CMK (cell line): ENCODE measurements around the gene CCDC141.

Source experiments
- DNase-seq: peaks from one replicate; pipeline ENCODE4 v3.0.0-alpha.2; 2010; ENCODE audit warnings: low read depth

CCDC141 gene

DNA sequence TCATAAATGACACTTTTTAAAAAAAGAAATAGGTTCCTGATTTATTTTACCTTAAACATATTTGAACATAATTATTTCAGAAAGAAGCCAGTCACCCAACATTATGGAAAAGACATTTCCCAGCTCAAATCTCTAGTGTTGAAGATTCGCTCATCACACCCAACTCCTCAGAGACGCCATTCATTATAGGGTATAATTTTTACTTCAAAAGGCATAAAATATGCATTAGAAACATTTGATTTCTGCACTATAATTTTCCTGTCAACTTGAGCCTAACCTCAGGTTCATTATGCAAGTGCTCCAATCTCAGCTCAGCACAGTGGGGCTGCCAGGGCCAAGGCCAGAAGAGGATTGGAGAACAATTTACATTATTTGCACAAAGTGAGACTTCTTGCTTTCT lies 183.9 kb downstream of the CCDC141 start:
- no peak for DNase-seq

DNA sequence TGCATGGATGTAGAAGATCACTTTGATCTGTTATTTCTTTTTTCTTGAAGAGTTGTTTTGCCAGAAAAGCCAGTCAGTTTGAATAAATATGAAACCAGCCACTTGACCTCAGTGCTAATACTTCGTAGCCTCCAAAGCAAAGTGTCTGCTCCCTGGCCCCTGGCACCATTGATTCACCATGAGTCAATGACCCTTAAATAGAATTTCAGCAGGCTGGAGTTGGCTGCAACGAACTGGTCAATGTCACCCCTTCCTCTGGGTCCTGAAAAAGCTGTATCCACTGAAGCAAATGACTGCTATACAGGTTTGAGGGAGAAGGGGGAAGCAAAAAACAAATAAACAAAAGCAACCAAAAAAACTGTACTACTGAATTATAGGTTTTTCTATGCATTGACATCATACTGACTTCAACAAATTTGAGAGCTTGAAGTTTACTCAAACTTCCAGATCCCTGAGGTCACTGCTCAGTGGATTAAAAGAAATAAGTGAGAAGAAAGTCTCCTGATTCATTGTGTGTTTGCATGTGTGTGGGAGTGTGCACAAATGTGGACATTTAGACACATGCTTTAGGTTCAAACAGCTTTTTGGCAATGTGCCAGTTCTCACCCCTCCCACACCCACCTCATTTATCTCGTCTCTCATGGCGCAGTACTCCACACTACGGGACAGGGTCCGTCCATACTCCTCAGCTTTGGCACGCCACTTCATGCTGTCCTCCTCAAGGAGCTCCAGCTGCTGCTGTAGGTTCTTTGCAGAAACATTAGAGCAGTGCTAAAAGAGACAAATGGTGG lies 184.6 kb downstream of the CCDC141 start:
- no peak for DNase-seq

DNA sequence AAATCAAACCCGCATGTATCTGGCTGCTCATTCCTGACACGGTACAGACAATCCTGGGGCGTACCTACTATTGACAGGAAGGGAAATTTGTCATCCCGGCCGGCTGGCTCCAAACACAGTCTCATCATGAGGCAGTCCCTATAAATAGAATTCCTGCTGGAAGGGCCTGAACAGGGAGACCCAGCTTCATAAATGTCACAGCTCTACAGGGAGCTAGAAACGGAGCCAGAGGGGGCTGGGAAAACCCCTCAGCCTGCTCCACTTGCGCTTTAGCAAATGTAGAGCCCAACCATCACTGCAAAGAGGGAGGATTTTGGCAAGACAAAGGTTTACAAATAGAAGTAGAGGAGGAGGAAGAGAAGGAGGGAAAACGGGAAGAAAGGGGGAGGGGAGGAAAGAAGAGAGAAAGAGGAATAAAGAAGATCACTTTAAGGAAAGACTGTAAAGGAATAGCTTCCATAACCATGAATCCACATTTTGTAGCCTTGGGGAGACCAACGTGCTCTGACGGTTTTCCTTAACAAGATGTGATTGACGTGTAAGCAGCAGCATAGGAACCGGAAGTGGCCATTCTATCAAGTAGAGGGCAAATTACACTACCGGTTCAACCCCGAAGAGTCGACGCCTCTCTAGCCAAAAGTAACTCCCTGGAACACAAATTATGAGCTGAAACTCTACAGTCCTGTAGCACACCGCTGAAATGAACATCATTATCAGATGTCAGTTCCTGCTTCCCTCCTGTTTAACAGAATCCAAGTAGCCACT lies 185.9 kb downstream of the CCDC141 start:
- DNase-seq = no peak

DNA sequence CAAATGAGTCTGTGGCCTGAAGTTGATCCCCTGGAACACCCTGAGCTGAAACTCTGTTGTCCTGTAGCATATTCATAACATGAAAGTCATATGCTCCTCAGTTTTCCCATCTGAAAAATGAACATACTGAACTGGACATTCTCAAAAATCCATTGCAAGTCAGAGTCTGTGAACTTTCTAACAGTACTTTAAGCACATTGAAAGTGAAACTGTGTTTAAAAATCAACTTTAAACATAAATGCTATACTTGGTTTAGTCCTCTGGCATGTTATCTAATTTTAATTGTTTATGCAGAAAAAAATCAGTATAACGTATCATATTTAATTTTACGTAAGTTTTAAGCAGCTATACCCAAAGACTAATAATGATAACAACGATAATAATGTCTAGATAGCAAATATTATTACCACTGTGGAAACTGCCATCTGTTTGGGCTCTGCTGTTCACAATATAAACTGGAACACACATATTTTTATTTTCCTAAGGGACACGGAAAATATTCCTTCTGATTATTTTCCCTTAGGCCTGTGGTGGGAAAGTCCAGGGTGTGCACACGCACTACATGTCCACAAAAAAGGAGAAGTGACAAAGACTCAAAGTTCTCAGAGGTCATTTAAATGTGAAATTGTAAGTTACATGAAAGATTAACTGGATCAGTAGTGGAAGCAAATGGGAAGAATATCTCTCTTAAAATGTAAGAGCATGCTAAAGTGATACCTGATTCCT lies 186.6 kb downstream of the CCDC141 start:
- no peak for DNase-seq

DNA sequence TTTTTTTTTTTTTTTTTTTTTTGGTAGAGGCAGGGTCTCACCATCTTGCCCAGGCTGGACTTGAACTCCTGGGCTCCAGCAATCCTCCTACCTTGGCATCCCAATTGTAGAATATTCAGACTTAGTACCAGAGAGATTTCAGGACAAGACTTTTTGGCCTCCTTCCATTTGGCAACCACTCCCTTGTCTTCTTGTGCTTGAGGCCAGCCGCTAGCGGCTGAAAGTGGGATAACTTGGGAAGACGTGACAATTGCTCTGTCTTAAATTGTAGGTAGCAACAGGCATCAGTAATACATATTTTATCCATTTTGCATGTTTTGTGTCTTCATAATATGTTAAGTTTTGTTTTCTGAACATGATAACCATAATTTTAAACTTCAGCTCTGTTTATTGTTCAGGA lies 189.4 kb downstream of the CCDC141 start:
- DNase-seq = no peak

DNA sequence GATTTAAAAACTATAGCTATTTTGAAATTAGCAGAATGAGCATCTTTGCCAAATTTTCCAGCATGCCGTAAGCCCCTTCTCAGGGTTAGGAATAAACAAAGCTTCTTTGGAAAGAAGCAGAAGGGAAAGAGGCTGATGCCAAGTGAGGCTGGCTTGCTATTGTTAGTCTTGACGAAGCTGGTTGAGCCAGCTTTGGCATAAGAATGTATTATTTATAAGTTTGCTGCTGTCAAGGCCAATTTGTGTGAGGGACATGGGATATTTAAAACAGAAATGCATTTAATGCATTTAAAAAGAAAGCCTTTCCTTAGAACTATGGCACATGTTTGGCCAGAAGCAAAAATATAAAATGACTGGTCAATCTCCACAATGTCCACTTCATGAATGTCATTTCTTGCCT lies 190.2 kb downstream of the CCDC141 start:
- DNase-seq = no peak

DNA sequence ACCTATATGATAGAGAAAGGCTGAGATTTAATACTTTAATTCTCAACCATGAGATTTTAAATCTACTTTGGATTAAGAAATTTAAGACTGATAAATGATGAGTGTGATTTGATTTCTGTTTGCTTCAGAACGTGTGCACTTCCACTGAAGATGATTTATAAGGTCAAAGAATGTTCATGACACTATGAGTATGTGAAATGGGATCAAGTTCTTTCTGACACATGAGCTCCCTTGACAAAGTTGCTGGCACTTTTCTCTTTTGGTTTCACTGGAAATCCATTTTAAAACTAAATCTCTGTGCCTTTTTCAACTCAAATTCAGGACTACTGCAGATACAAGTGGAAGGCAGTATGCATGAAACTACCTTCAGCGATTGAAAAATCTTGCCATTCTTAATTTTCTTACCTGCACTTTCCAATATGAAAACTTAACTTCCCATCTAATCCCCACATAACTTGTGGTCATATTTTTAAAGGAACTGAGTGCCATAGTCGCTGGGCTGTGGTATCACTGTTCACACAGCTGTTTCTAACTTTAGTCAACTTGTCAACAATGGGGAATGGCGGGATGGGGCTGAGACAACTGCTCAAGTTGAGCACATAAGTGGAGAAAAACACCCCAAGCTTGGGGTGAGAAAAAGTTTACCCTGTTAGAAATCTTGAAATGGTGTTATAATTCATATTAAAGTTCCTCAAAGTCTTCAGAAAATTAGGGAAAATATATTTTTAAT lies 190.9 kb downstream of the CCDC141 start:
- DNase-seq = no peak

DNA sequence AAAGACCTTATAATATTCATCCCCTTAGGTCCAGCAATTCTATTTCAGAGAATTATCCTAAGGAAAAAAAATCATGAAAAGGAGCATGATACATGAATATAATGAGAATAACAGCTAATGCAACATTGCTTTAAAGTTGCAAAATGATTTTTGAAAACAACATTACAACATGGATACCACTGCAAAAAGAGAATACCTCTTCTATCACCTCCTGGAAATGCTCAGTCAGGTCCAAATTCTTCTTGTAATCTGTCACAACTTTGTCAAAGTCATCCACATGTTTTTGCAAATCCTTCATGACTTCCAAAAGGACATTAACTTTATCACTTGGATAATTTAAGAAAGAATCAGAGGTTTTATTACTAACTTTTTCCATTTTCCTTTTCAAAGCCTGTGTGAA lies 194.8 kb downstream of the CCDC141 start:
- DNase-seq = no peak

DNA sequence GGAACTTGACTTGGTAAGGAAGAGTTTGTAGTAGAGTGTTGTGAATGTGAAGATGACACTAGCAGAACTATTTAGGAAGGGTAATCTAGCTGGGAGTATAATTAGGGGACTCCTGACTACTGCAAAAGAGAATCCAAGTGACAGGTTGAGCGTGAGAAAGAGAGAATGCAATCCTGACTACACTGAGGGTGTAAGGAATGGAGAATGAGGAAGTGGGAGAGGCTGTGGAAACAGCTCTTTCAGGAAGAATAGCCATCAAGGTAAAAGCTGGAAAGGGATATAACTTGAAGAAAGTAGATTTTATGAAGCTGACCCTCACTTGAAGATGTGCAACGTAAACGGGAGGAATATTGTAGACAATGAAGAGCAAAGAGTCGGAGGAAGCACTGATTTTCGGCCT lies 201.6 kb downstream of the CCDC141 start:
- DNase-seq = no peak

DNA sequence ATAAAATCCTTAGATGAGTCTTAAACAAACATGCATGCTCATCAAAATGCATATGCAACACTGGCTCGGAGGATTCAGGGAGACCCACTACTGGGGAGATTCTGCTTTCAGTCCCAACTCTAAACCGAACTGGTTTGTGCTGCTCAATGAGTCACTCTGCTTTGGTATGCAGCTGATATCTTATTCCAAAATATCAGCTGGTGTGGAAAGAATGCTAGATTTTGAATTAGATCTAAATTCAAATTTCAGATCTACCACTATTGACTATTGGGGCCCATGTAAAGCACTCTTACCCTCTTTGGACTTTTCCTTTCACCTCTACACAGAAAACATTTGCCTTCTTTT lies 203.5 kb downstream of the CCDC141 start:
- DNase-seq = no peak

DNA sequence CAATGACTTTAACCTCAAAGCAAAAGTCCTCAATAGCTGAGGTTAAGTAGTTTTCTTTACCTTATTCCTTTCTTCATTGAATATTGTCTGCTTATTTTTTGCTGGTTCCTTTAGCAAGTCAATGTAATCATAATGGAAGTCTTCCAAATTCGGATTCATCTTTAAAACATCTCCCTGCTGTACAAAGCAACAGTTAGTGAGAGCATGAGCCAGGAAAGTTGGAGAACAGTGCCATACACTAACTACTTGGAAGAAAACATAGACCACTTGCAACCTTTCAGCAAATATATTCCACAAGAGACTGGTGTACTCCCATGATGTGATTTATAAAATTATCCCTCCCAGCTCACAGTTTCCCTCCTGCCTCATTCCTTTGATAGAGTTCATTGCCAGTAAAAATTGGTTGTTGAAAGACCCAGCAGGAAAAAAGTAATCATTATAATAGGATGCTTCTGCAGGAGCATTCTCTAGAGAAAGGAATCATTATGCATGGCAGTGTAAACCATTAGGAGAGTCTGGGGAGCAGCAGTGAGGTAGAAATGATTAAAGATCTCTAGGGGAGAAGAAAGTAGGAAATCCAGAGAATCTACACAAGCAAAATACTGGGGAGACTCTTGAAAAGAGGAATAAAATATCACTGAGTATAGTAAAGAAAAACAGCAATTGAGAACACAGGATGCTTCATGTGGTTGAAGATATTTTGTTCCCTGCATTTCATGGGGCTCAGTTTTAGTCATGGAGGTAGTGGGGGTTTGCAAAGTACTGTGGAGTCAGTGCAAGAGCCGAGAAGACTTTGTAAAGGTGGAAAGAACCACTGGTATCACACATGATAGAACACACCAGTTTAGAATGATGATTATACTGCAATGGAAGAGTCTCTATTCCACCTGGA lies 204.1 kb downstream of the CCDC141 start:
- no peak for DNase-seq

DNA sequence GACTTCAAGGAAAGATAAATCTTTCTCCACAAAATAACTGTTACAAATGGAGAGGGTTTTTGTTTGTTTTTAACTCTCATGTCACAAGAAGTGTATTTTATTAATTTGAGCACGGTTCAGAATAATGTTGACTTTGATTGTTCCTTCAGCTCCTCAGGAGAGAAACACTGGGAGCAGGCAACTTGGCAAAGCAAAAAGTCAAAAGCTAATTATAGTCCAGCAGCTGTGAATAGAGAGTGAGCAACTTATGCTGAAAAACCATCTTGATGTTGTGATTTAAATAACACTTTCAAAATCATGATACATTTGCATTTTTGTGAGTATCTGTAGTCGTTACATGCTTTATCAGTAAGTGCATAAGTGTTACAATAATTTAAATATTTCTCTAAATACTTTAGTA lies 205.2 kb downstream of the CCDC141 start:
- no peak for DNase-seq

DNA sequence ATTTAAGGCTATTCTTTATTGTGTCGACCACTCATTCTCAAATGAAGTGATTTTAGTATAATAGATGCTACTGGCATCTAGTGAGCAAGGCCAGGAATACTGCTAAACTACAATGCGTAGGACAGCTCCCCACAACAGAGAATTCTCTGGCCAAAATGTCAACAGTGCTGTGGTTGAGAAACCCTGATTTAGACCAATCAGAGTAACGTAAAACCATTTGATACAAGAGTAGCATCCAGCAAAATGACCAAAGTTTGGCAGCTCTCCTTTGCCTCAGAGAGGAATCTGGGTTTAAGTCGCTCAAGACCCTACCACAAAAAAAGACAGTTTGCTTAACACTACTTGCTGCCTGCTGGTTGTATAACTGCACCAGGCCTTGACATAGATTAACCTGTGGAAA lies 205.7 kb downstream of the CCDC141 start:
- DNase-seq = no peak

DNA sequence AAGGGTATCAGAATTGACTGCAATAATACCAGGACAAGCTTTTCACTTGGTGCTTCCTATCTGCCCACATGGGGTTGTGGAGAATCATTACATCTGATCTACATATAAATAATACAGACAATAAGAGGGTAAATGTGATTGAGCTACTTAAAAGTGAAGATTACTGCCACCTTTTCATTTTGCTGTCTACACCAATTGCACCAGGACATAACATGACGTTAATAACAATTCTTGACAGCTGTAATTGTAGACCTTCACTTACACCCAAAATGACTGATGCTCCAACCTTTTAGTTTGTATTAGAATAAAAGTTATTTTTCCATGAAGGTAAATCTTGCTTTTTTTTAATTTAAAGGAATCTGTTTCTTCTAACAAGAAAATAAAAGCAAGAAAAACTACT lies 206.2 kb downstream of the CCDC141 start:
- no peak for DNase-seq

DNA sequence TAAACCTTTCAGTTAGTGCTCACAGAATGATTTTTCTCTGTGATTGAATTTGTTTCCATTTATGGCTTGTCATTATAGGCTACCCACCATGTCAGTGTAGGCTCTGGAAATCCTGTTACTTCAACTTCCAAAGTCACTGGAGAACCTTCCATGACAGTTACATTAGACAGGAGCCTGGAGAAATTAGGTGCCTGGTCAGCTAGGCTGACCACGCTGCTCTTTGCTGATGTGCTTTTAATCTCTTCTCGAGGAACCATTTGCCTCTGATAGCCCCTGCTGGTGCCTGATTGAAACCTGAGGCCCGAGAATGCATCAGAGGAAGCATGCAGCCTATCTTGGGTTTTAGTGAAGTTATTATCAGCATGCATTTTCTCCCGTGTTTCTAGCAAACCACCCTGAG lies 213.1 kb downstream of the CCDC141 start:
- no peak for DNase-seq

DNA sequence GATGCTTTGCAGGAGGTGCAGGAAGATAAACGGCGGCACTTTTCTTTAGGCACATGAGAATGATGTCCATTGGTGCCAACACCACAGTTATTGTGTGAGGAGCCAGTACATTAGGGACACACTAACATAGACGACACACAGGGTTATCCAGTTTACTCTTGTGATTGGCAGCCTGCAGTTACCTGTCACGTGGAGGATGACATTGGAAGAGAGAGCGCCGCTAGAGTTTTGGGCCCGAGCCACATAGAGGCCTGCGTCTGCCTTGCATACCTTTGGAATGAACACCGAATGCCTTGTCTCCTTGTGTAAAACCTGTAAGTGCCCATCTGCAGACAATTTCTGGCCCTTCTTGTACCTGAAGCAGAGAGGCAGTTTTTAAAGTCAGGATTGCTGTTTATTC lies 215.9 kb downstream of the CCDC141 start:
- no peak for DNase-seq

DNA sequence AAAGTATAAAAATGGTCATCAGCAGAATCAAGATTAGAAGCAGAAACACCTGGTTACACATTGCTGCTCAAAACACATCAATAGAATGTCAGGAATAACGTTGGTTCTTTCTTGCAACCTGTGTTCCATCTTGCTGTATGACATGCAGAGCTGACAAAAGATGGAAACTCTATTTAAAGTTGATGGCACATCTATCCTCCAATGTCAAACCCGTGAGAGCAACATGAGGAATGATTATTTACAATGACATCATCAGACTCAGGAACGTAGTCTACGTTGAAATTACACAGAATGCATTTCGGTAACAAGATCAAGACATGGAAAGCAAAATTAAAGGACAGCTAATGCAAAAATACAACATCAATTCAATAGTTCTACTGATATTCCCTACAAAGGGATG lies 216.6 kb downstream of the CCDC141 start:
- no peak for DNase-seq

DNA sequence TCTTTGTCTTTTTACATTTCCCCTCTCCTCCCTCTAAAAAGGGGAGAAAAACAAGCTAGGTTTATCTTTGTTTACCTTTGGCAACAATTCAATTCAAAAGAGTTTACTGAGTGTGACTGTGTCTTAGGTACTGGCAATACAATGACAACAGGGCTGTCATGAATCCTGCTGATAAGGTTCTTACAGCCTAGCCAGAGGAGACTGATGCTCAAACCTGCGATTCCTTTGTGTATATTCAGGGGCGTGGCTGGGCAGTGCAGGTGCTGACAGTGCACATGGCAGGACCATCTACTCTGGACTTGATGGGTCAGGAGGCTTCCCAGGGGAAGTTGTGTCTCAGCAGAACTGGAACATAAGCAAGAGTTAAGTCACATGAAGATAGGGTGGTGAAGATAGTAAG lies 219.5 kb downstream of the CCDC141 start:
- no peak for DNase-seq

DNA sequence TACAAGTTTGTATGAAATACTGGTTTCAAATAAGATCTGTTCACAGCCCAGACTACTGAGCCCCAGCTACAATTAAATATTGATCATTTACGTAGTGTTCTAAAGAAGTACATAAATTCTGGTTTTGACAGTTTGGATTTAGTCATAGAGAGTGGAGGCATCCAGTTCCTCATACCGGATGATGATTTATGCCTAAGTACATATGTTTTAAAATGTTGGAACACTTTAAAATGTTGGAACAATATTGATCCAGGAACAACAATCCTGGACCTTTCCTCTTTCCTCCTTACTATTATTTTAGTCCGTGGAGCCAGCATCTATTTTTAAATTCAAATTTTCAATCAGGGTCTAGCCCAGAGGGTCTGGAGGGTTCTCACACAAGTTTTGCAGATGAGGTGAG lies 220.0 kb downstream of the CCDC141 start:
- DNase-seq = no peak

DNA sequence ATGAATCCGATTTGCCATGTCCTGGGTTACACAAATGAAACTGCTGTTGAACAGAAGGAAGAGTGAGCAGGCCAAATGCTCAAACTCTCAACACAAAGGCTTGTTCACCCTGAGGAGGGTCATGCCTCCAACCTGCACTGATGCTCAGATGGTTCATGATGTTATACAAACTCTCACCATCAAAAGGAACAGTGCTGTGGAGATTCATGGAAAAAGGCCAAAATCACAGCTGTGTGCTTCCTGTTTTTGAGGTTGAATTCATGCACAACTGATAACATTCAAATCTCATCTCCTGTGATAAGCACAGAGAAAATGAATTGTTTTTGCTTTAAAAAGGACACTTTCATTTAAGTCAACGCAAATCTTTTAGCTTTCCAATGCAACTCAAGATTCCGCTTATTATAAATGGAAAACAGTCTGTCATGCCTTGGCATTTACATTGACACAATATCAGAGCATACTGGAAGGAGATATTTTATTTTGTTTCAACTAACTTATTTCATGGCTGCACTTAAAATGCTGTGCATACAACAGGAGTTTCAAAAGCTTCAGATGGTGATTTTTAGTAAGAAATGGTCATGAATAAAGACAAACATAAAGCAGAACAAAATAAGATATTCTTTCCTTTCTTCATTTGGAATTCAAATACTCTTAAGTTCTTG lies 220.5 kb downstream of the CCDC141 start:
- no peak for DNase-seq

DNA sequence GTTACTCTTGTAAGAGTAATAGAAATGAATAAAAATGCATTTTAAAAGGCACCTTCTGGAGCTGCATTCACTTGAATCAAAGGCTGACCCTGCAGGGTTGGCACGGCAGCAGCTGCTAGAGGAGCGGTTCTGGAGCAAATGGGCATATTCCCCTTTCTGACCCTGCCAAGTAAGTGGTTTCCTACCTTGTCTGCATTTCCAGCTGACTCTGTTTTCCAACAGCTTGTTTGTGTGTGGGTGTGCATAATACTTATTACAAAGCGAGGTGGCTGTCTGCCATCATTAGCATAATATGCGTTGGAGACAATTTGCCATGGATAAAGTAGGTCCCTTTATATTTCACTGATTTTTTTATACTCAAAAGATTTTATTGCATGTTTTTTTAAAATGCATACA lies 221.5 kb downstream of the CCDC141 start:
- no peak for DNase-seq
